ENCODE results near the gene IL12RB2. TPM values are rescaled to one million over a fixed set of nuclear protein-coding genes. Genes with fewer than 3 reads are reported as not detected.

IL12RB2 gene
- total and polyA plus RNA-seq, 2 of the 13 experiments (the other 11 are each of a cell fraction or from before 2014, with no cell fraction given), result not detected

- TF ChIP-seq ZNF326 (CRISPR knock-in tag; IDR thresholded peaks at IDR 0.05; ENCODE audit: borderline replicate concordance), result no peak
- TF ChIP-seq RFX5 (IDR thresholded peaks at IDR 0.05; ENCODE audit: low read depth, low read length), result no peak
- TF ChIP-seq SAFB2 (CRISPR knock-in tag; IDR thresholded peaks at IDR 0.05; ENCODE audit: borderline replicate concordance, low read depth), result no peak
- no peak for TF ChIP-seq E2F5 (CRISPR knock-in tag; conservative IDR thresholded peaks at IDR 0.05)
- TF ChIP-seq GLMP (CRISPR knock-in tag; IDR thresholded peaks at IDR 0.05; ENCODE audit: borderline replicate concordance), result no peak
- no peak for TF ChIP-seq ZNF777 (CRISPR knock-in tag; IDR thresholded peaks at IDR 0.05)
- no peak for TF ChIP-seq FOXK1 (CRISPR knock-in tag; IDR thresholded peaks at IDR 0.05; ENCODE audit: borderline replicate concordance, low read depth)
These were observed 26.4 kb upstream of the IL12RB2 start (continued) for GRCh38 chr1:67281244-67281643.

- Histone ChIP-seq H3K4me2 (ENCODE audit: low read depth, low read length) (no peak overlapping the region), H3K27ac (ENCODE audit: extremely low read length, insufficient read depth, low read length) (no peak overlapping the region)
- in situ Hi-C loops (cut with HindIII; ENCODE audit: extremely low pct_ligation_motif_present, low pct_unique_long_range_greater_than_20kb), result no loop called here
These were observed 21.7 kb upstream of the IL12RB2 start for GRCh38 chr1:67285780-67286488.

More at GRCh38 chr1:67285780-67286488, 21.7 kb upstream of the IL12RB2 start:
- intact Hi-C loops (cut with micrococcal nuclease; ENCODE audit: unreplicated experiment), result no loop called here
- H3K79me2 ChIP-seq (ENCODE audit: insufficient read depth, low read length), result no peaks in the 10 kb centered on the region
- FAIRE-seq, result no peak
- peak in 1 of 2 experiments; percentile 10; a peak in 1 of 4 replicates for TF ChIP-seq MAFK (conservative IDR thresholded peaks at IDR 0.05 in 1 of 2, IDR thresholded peaks at IDR 0.05 in 1 of 2; ENCODE audit: low read length in 2 of 2)
- TF ChIP-seq ZBTB34 (CRISPR knock-in tag; IDR thresholded peaks at IDR 0.05), result no peak
- DNase-seq (ENCODE audit: low spot score), result no peak
- no peaks in the 10 kb centered on the region for H3K4me1 ChIP-seq (ENCODE audit: insufficient read depth, low read length)
- POLR2A ChIA-PET, result no interaction called here
- no peak overlapping the region for H3K4me3 ChIP-seq (replicated peaks in 1 of 3; ENCODE audit: insufficient read depth in 1 of 3, low read depth in 2 of 3, low read length in 3 of 3)
- no peaks in the 10 kb centered on the region for H3K27me3 ChIP-seq (ENCODE audit: control insufficient read depth in 1 of 2, insufficient read depth in 2 of 2, low read length in 2 of 2)
- BruUV-seq (replicated peaks), result no TSS peak
- H3K36me3 ChIP-seq (replicated peaks in 1 of 2; ENCODE audit: control insufficient read depth in 1 of 2, insufficient read depth in 2 of 2, low read length in 2 of 2), result no peaks in the 10 kb centered on the region
- H4K20me1 ChIP-seq (ENCODE audit: insufficient read depth, low read length), result no peaks in the 10 kb centered on the region
- H3K9ac ChIP-seq (ENCODE audit: insufficient read depth, low read depth, low read length), result no peak overlapping the region
- H2AFZ ChIP-seq (ENCODE audit: low read length), result no peak overlapping the region
- WGBS (ENCODE audit: low lambda C conversion rate), result 6% methylated on average over 8 of the region's 8 CpGs
- CTCF ChIA-PET (ENCODE audit: low intra/inter-chr PET ratio, low total read pairs), result no interaction called here
- ATAC-seq, result no peak
- no peaks in the 10 kb centered on the region for H3K9me3 ChIP-seq (ENCODE audit: low read length)
